GM12878 (cell line): ENCODE results near the gene EZH2. TPM values are rescaled to one million over a fixed set of nuclear protein-coding genes. Genes with fewer than 3 reads are reported as not detected.
A peak's percentile ranks its signal among the peaks of the same experiment; 100 is the strongest.

ENCODE experiments used
- ATAC-seq: fragments of 200-7000 bp; cut with Tn5 transposase; 3 replicates; pipeline ENCODE4 v1.9.1; 2020; ENCODE audit warnings: mild to moderate bottlenecking, moderate library complexity
- BruUV-seq: library from RNA; stranded (reverse); fragments of 400-500 nt; replicated peaks from 2 replicates; lab custom pipeline; 2021; lab: Mats Ljungman, UMichigan
- CTCF ChIA-PET: fragments of 300-600 bp; sonication (Branson Sonifier 250); formaldehyde crosslinking; extraction: SDS; loops from one replicate; lab custom pipeline; 2021; ENCODE audit warnings: inconsistent platforms; lab: Yijun Ruan, JAX
- POLR2A ChIA-PET: fragments of 350-600 bp; formaldehyde crosslinking; extraction: SDS; loops from one replicate; lab custom pipeline; 2021; ENCODE audit warnings: inconsistent platforms; lab: Charles Lee
- RAD21 ChIA-PET: fragments of 300-600 bp; sonication (Branson Sonifier 250); formaldehyde crosslinking; loops from one replicate; lab custom pipeline; 2023; ENCODE audit warnings: antibody characterized with exemption; ENCODE audit not compliant: unreplicated experiment; lab: Charles Lee
- SMC1A ChIA-PET: fragments of 300-600 bp; sonication (Branson Sonifier 250); formaldehyde crosslinking; loops from one replicate; lab custom pipeline; 2023; ENCODE audit not compliant: unreplicated experiment, uncharacterized antibody; lab: Charles Lee
- DNase-seq: peaks from one replicate; pipeline ENCODE4 v3.0.0-alpha.2; 2011; ENCODE audit warnings: low read depth, low spot score
- FAIRE-seq: peaks from 3 replicates; lab custom pipeline; 2011; peaks lifted over from hg19 to GRCh38; lab: Jason Lieb, UNC
- H2AFZ ChIP-seq: 2 replicates; pipeline ENCODE4 v1.6.0; 2011; ENCODE audit warnings: low read depth, low read length, control low read depth; ENCODE audit not compliant: control insufficient read depth
- H3K27ac ChIP-seq: 2 replicates; pipeline ENCODE4 v1.5.1; 2011; ENCODE audit warnings: control low read depth; ENCODE audit not compliant: control insufficient read depth, insufficient read depth
- H3K27me3 ChIP-seq, 2 experiments: replicated peaks in 1 of 2; 2 replicates each; pipeline versions ENCODE4 v1.6.0 to v1.6.1; 2011; ENCODE audit warnings: low read length in 1 of 2; ENCODE audit not compliant: control insufficient read depth in 2 of 2, insufficient read depth in 2 of 2
- H3K36me3 ChIP-seq, 2 experiments: 2 replicates each; pipeline ENCODE4 v1.5.1; 2011; ENCODE audit warnings: low read length in 1 of 2; ENCODE audit not compliant: control insufficient read depth in 2 of 2, insufficient read depth in 2 of 2
- H3K4me1 ChIP-seq: 2 replicates; pipeline ENCODE4 v1.6.1; 2011; ENCODE audit warnings: mild to moderate bottlenecking, low read length, moderate library complexity, mixed read lengths; ENCODE audit not compliant: control insufficient read depth, insufficient read depth
- H3K4me2 ChIP-seq: 2 replicates; pipeline ENCODE4 v1.6.0; 2011; ENCODE audit warnings: control low read depth; ENCODE audit not compliant: control insufficient read depth, insufficient read depth
- H3K4me3 ChIP-seq: fragments of 200-600 bp; sonication (generic); 2 replicates; pipeline ENCODE4 v1.5.1; 2016
- H3K79me2 ChIP-seq: 2 replicates; pipeline ENCODE4 v1.6.0; 2011; ENCODE audit warnings: low read length; ENCODE audit not compliant: control insufficient read depth, insufficient read depth
- H3K9ac ChIP-seq: 2 replicates; pipeline ENCODE4 v1.8.0; 2011; ENCODE audit warnings: low read length, control low read depth, mixed read lengths; ENCODE audit not compliant: control insufficient read depth, insufficient read depth
- H3K9me3 ChIP-seq: replicated peaks from 3 replicates; pipeline ENCODE4 v1.5.1; 2011; ENCODE audit warnings: mild to moderate bottlenecking, low read length; ENCODE audit not compliant: control insufficient read depth, insufficient read depth
- H4K20me1 ChIP-seq: 2 replicates; pipeline ENCODE4 v1.6.0; 2011; ENCODE audit not compliant: control insufficient read depth, insufficient read depth
- ATF7 ChIP-seq: fragments of 450-650 bp; IDR thresholded peaks from 2 replicates; pipeline ENCODE4 v1.6.1; 2016; ENCODE audit warnings: low read depth, mild to moderate bottlenecking
- CHD4 ChIP-seq: fragments of 200-600 bp; sonication (generic); IDR thresholded peaks from 2 replicates; pipeline ENCODE4 v1.6.1; 2016; ENCODE audit warnings: mild to moderate bottlenecking
- CREB1 ChIP-seq: IDR thresholded peaks from 2 replicates; pipeline ENCODE4 v1.6.1; 2012; ENCODE audit warnings: low read depth, mild to moderate bottlenecking, inconsistent platforms
- IKZF1 ChIP-seq: fragments of 450-650 bp; conservative IDR thresholded peaks from 2 replicates; pipeline ENCODE4 v1.6.1; 2017; ENCODE audit warnings: antibody characterized with exemption, mild to moderate bottlenecking
- IKZF2 ChIP-seq, 2 experiments: fragments of 450-650 bp; IDR thresholded peaks; 2 replicates each; pipeline ENCODE4 v1.6.1; 2017; ENCODE audit warnings: mild to moderate bottlenecking in 2 of 2, moderate library complexity in 2 of 2
- MTA2 ChIP-seq: fragments of 450-650 bp; IDR thresholded peaks from 2 replicates; pipeline ENCODE4 v1.6.1; 2016; ENCODE audit warnings: low read depth, mild to moderate bottlenecking, moderate library complexity
- NFXL1 ChIP-seq: fragments of 450-650 bp; IDR thresholded peaks from 2 replicates; pipeline ENCODE4 v1.6.1; 2017; ENCODE audit warnings: antibody characterized with exemption, mild to moderate bottlenecking, borderline replicate concordance
- NFYB ChIP-seq: IDR thresholded peaks from 2 replicates; pipeline ENCODE4 v1.6.1; 2011; ENCODE audit warnings: low read depth, mild to moderate bottlenecking, low read length, improper control_type of control experiment, moderate library complexity; ENCODE audit not compliant: insufficient read depth
- NR2F1 ChIP-seq: fragments of 450-650 bp; conservative IDR thresholded peaks from 2 replicates; pipeline ENCODE4 v1.6.1; 2017; ENCODE audit warnings: mild to moderate bottlenecking
- PML ChIP-seq: IDR thresholded peaks from 2 replicates; pipeline ENCODE4 v1.6.1; 2012; ENCODE audit warnings: low read length, inconsistent platforms
- SMAD5 ChIP-seq: IDR thresholded peaks from 2 replicates; pipeline ENCODE4 v1.6.1; 2016; ENCODE audit warnings: antibody characterized with exemption, low read depth
- TCF3 ChIP-seq: IDR thresholded peaks from 2 replicates; pipeline ENCODE4 v1.6.1; 2012; ENCODE audit warnings: low read depth, mild to moderate bottlenecking, low read length, borderline replicate concordance; ENCODE audit not compliant: insufficient read depth
- TCF7 ChIP-seq: IDR thresholded peaks from 2 replicates; pipeline ENCODE4 v1.6.1; 2014; ENCODE audit warnings: antibody characterized with exemption, borderline replicate concordance
- WGBS: methylation state at CpG from one replicate; pipeline ENCODE4 v1.1.6; 2016; ENCODE audit warnings: low lambda C conversion rate; ENCODE audit not compliant: insufficient replicate concordance, insufficient coverage; ENCODE audit errors: missing lambda C conversion rate; 5-methylcytosine and 5-hydroxymethylcytosine counted together
- in situ Hi-C: fragments of 300-500 bp; cut with MboI; formaldehyde crosslinking; loops from 9 replicates; pipeline ENCODE4 v1.14.3; 2018; ENCODE audit warnings: mixed read lengths
- intact Hi-C: fragments of 100-400 bp; cut with micrococcal nuclease; formaldehyde crosslinking; loops from one replicate; pipeline ENCODE4 v1.14.2; 2022; ENCODE audit not compliant: unreplicated experiment
- polyA plus RNA-seq, 11 experiments: library from polyadenylated mRNA; depleted of rRNA in 4 of 11; unstranded in 6 of 11; stranded (reverse) in 5 of 11; fragments of >200 nt; fragmentation: Nextera tagmentation in 4 of 11; fragmentation: Illumina TruSeq in 1 of 11; extraction: Ambion mirVana in 4 of 11; extraction: Trizol in 1 of 11; gene quantifications; 1 replicate in 1 of 11; 2 replicates in 10 of 11; pipeline versions ENCODE4 v1.2.1 to v1.2.3, GENCODE V29; 2011 to 2016; ENCODE audit warnings: inconsistent platforms in 2 of 11, missing spikeins in 2 of 11, low read depth in 1 of 11
- total RNA-seq, 4 experiments: library from RNA; depleted of rRNA in 3 of 4; stranded (reverse); fragments of >200 nt in 3 of 4; fragmentation: Illumina TruSeq in 1 of 4; extraction: Trizol in 1 of 4; gene quantifications; 2 replicates each; pipeline versions ENCODE4 v1.2.1 to v1.2.3, GENCODE V29; 2013 to 2021

The EZH2 gene
- total and polyA plus RNA-seq, 10 of the 15 experiments (the other 5 are each of a cell fraction or from before 2014, with no cell fraction given), result 19.4 to 69.6 (median 40.8) TPM

GRCh38 chr7:148911626-148912025, 27.5 kb upstream of the EZH2 start (continued):
- TF ChIP-seq NFXL1 (no peak), SMAD5 (no peak), ATF7 (no peak)

- WGBS, result 92% methylated on average over 5 of the region's 5 CpGs
- ChIA-PET POLR2A (no interaction called here), SMC1A (no interaction called here), RAD21 (no interaction called here), CTCF (no interaction called here)
- H3K4me3 ChIP-seq, result no peak overlapping the region
- peaks cover 5 to 6% of the 10 kb centered on the region in 2 experiments for H3K27me3 ChIP-seq
- no peaks in the 10 kb centered on the region for H3K9me3 ChIP-seq
- intact Hi-C loops (no loop called here), in situ Hi-C loops (no loop called here)
- H3K27ac ChIP-seq, result no peak overlapping the region
- ATAC-seq (no peak), DNase-seq (no peak), FAIRE-seq (no peak)
- no TSS peak for BruUV-seq
- no peak overlapping the region for H3K4me2 ChIP-seq
- peak; percentile 29; the same call in 1 of the 2 replicates for TF ChIP-seq IKZF1
- TF ChIP-seq PML, result no peak
- no peak for TF ChIP-seq TCF3
- peak; percentile 37; the same call in 1 of the 2 replicates for TF ChIP-seq MTA2
- TF ChIP-seq IKZF2 (IDR thresholded peaks at IDR 0.05), result 0 out of 4 replicates have a peak, but pooled peaks of 1 of the 2 experiments have one; percentile 24
- peak; percentile 75 for TF ChIP-seq NR2F1
- no peak for TF ChIP-seq CHD4
- 0 out of 2 replicates have a peak, but pooled peaks have one; percentile 15 for TF ChIP-seq CREB1
- TF ChIP-seq TCF7, result no peak
- no peak for TF ChIP-seq NFYB
- no peaks in the 10 kb centered on the region for H3K79me2 ChIP-seq
- no peak overlapping the region for H2AFZ ChIP-seq
- no peaks in the 10 kb centered on the region for H3K36me3 ChIP-seq
- no peaks in the 10 kb centered on the region; the same call in 1 of the 2 replicates for H4K20me1 ChIP-seq
- peaks cover 18% of the 10 kb centered on the region for H3K4me1 ChIP-seq
- H3K9ac ChIP-seq, result no peak overlapping the region
Measured at GRCh38 chr7:148909568-148909967, 25.5 kb upstream of the EZH2 start.
